HG02938 (cell line): Measurements from ENCODE around the gene TBC1D14.
A peak's percentile ranks its signal among the peaks of the same experiment; 100 is the strongest.

Experiments
- ATAC-seq: cut with Tn5 transposase; IDR thresholded peaks from one replicate; pipeline ENCODE4 v1.9.1; 2021; ENCODE audit warnings: mild to moderate bottlenecking, moderate library complexity; ENCODE audit not compliant: unreplicated experiment

The TBC1D14 gene

DNA sequence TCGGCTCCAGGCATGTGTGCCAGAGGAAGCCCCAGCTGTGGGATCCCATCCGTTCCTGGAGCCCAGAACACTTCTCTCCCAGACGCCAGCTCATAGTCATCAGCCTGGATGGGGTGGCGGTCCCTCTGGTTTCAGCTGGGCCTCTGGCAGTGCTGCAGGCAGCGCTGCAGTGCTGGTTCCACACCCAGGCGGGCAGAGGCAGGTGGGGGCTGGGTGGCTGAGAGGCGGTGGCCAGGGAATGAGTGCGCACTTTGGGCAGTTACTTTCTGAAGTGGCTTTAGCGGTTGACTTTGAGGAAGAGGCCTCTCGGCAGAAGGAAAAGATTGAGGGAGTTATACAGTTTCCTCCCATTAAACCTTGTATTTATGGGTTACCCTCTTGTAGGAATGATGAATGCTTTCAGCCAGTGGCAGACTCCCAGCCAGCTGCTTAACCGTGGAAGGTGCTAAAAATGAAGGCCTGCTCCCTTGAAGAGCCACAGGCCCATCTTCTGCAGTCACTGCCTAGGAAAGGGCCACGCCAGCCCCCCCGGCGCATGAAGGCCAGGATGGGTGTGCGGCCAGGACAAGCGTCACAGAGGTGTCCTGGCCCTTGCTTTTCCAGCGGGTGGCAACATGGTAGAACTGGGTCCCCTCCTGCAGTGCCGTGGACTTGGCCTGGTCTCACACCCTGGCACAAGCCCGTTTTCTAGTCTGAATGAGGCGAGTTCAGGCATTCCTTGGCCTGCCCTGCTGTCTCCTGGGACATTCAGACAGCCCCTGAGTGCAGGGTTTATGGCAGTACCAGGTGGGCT, 143.5 kb downstream of the TBC1D14 start:
- ATAC-seq, result no peak

DNA sequence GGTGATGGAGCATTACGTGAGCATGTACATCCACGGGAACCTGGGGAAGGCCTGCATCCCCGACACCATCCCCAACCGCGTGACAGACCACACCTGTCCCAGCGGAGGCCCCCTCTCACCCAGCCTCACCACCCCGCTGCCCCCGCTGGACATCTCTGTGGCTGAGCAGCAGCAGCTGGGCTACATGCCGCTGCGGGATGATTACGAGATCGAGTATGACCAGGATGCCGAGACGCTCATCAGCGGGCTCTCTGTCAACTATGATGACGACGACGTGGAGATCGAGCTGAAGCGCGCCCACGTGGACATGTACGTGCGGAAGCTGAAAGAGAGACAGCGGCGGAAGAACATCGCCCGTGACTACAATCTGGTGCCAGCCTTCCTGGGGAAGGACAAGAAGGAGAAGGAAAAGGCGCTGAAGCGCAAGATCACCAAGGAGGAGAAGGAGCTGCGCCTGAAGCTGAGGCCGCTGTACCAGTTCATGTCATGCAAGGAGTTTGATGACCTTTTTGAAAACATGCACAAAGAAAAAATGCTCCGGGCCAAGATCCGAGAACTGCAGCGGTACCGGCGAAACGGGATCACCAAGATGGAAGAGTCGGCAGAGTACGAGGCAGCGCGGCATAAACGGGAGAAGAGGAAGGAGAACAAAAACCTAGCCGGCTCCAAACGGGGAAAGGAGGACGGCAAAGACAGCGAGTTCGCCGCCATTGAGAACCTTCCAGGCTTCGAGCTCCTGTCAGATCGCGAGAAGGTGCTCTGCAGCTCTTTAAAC, 144.7 kb downstream of the TBC1D14 start:
- ATAC-seq, result no peak

DNA sequence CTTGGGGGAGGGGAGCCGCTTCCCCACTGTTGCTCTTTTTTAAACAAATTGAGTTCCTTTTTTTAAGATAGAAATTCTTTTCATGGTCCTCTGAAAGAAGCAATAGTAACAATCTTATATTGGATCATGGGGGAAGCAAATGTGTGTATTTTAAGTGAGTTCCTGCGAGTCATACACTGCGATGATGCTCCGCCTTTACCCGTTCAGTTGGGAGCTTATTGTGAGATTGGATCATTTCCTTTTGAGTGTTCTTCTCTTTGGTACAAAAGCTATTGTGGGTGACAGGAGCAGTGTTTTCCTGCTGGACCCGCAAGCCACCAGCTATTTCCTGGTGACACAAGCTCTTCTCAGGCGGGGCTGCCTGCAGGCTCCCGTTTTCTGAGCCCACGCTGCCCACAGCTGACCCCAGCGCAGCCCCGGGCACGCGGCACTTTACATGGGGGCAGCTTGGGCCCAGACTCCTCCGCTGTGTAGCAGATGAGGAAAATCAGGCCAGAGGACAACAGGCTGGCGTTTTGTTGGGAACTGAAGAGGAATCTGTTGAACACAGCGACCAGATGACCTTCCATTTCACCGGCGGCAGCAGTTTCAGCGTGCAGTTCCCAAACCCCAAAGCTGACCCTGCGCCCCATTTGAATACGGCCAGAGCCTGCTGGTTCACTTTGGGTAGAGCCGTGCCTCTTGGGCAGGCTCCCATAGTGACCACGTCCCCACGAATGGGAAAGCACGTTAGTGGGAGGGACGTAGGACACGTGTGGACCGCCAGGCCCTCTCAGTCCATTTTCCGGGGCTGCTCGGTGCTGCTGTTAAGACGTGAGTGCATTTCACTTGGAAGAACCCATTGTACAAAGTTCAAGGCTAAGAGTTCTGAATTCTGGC, 145.7 kb downstream of the TBC1D14 start:
- ATAC-seq, result no peak

DNA sequence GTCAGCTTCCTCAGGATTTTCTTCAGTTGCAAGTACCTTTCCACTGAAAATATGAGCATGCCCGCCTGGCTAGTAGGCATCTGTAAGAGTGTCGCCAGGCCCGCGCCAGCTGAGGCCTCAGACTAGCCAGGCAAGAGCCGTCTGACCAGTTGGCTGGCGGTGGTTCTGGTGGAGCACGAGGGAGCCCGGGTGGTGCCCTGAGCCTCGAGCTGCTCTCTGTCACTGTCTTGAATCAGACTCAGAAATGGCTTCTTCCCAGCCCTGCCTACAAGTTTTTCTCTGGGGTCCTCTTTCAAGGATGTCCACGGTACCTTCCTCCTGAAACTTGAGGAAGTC, 146.3 kb downstream of the TBC1D14 start:
- no peak for ATAC-seq

DNA sequence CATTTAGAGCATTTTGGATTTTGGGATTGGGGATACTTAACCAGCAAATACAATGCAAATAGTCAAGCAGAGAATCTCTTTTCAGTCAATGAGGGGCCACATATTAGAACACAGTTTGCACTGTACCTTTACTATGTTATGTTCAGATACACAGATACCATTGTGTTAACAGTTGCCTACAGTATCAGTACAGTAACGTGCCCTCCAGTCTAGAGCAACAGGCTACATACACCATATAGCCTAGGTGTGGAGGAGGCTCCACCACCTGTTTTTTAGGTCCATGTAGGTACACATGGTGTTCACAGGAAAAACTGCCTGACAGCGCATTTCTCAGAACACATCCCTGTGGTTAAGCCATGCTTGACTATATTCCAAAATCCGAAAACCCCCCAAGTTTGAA, 149.2 kb downstream of the TBC1D14 start:
- no peak for ATAC-seq

DNA sequence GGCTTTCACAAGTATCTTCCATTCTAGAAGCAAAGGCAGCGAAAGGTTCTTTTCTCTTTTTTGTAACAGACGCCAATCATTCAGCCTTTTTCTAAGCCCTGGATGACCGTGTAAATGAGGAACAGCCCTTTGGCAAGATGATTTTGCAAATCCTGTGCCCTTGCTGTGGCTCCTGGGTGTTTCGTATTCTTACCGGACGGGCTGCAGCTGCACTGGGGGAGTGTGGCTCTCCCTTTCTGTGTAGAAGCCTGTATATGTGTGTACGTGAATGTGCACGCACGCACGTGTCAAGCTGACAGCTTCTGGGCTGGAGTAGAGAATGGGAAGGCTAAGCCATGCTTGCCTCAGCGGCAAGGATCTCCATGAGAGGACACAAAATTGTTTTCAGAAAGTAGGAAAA, 150.0 kb downstream of the TBC1D14 start:
- ATAC-seq, result no peak

DNA sequence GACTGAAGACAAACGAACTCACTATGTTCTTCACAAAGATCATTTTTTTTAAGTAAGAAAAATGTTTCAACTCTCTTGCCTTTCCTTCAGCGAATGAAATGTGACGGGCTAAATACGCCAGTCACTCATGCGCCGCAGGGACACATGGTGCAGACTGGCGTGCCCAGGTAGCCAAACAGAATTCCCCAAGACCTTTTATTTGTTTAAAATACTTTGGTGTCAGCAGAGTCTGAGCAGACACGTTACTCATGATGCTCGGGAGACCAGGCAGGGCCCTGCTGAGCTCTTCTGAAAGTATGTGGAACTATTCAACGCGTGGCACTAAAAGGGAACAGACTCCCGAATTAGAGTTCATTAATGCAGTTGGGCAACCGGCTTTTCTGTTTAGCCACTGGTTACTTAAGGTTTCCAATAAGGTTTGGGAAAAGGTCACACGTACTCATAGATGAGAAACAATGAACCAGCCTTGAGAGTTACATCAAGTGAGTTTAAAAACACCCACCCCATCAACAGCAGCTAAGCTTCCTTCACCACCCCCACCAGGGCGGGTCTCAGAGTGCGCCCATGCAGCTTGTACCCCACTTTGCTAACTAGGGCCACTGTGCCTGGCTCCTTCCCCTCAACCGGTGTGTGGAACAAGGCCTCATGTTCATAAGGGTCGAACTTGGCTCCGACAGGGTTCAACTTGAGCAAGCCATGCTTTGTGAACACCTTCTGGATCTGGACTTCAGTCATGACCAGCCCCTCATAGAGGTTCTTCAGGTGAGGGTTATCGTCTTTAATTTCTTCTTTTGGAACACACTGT, 150.9 kb downstream of the TBC1D14 start:
- ATAC-seq, result no peak

DNA sequence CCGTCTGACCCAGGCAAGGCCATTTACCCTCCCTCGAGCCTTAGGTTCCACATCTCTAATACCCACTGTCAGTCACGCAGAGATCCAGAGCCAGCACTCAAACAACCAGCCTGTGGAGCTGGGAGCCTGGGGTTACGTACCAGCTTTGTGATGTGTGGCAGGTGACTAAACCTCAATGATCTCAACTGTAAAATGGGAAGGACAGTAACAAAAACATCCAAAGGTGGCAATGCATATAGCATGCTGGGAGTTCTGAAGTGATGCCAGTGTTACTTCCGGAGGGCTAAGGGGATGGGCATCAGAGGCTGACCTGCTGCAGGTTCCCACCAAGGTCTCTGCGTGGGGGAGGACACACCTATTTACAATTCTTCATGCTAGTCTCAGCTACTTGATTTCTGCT, 152.2 kb downstream of the TBC1D14 start:
- no peak for ATAC-seq

DNA sequence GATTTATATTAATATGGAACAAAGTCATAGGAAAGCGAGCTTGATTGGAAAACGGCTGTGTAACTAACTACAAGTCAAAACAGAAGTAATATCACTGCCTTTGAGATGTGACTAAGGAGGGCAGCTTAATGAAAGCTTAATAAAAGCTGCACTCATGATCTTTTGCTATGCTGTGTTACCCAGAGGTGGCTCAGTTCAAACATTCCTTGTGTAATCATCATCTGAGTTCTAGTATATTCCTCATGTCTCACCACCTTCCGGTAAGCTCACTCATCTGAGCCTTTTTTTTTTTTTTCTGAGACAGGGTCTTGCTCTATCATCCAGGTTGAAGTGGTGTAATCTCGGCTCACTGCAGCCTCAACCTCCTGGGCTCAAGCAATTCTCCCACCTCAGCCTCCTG, 153.2 kb downstream of the TBC1D14 start:
- no peak for ATAC-seq

DNA sequence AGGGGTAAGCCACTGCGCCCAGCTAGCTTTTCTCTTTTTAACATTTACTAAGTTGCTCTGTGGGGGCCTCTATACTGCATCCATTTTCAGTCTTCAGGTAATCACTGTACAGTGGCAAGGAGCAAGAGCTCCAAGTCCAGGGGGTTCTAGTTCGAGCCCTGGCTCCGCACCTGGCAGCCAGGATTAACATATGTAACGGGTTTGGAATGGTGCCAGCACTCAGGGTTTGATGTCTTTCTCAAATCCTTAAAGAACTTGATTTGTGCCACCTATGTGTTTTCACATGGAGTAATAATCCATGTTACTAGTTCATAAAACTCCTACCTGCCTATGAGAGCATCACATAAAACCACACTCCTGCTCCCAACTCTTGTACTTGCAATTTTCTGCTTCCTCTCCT, 153.7 kb downstream of the TBC1D14 start:
- no peak for ATAC-seq

DNA sequence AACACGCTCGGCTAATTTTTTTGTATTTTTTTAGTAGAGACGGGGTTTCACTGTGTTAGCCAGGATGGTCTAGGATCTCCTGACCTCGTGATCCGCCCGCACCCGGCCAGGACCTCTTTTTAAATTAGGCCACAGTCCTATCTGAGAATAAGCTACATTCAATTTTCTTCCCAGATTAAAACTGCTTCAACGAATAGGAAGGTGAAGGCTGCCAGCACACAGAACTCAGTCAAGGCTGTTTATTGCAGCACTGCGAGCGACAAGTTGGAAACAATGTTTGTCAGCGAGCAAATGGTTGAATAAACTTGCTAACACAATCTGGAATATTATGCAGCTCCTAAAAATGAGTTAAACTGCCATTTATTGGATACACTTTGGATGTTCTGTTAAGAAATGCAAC, 156.4 kb downstream of the TBC1D14 start:
- no peak for ATAC-seq

DNA sequence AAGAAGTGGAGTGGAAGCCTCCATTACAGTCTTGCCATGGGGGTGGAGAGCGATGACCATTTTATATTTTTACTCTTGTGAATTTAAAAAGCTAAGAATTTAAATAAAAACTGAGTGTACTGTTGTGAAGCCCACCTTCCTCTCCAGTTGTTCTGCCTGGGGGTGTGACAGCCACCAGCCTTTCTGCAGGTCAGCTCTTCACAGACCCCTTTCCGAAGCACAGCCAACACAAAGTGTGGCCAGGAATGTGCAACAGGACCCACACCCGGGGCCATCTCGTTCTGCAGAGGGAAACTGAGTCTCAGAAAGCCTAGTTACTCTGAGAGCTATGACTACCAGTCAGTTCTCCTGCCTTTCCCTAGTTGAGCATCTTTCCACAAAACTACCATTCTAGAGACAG, 156.9 kb downstream of the TBC1D14 start:
- ATAC-seq, result no peak

DNA sequence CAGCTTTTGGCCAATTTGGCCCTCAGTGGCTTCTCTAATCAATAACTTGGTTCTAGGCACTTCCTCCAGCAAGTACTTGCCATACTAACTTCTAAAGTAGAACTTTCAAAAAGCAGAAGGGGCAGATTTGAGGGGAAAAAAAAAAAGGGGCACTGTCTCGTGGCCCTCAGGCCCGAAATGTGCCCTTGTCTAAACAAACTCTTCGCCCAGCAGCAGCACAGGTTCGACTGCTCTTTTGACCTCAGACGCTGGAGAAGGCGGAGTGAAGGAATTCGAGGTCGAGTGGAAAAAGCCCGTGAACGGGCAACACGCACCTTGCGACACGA, 157.5 kb downstream of the TBC1D14 start:
- no peak for ATAC-seq

DNA sequence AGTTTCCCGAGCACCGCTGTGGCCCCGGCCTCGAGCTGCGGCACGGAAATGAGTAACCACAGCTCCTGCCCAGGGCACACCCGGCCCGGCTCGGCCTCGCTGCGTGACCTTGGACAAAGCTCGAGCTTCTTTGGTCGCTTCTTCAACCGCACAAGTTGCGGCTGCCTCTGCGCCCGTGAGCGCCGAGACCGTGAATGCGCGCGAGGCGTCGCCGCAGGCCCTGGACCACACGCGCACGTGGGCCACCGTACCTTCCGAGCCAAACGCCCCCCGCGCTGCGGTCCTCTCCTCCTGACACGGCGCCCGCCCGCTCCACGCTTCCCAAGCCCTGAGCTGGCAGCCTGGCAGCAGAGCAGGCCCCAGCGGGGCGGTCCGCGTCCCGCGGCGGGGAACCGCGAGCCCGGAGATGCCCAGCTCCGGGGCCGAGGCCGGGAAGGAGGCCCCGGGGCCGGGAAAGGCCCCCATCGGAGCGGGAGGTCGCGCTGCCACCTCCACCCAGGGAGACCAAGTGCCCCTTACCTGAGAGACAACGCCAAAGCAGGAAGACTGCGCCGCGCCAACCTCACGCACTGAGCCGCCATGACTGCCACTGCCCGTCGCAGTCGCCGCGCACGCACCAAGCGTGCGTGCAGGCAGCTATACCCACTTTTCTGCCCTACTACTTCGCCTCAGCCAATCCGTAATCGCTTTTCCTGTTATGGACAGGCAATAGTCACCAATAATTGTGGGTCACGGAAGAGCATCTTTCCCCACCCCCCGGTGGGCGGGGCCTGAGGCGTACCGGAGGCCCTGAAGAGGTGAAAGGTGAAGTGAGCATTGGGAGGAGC, 158.0 kb downstream of the TBC1D14 start, which contains the start of gene GRPEL1:
GRPEL1 (minus strand) TSS at position 613 of the 827 bp plus-strand sequence; CDS start at position 581, 32 bp downstream.
- peak; percentile 85 for ATAC-seq

DNA sequence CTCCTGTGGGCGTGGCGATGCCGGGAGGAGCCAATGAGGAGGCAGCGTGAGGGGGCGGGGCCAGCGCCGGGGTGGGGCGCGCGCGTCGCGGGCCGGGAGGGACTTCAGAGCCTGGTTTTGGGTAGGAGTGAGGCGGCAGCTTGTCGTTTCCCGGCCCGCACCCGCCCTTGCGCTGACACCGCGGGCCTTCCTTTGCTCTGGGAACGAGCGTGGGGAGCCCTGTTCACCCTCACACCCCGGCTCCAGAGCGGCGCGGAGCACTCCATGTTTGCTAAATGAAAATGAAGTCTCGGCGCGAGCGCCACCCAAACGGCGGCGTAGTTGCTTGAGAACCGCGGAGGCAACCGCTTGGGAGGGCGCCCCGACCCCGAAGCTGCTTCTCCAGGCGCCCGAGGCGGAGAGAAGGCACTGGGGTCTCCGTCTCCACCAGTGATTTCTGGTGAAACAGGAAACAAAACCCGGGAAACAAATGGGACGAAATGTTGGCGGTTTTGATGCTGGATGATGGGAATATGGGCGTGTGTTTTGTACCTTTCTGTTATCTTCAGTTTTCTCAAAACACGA, 158.7 kb downstream of the TBC1D14 start:
- peak; percentile 25 for ATAC-seq

DNA sequence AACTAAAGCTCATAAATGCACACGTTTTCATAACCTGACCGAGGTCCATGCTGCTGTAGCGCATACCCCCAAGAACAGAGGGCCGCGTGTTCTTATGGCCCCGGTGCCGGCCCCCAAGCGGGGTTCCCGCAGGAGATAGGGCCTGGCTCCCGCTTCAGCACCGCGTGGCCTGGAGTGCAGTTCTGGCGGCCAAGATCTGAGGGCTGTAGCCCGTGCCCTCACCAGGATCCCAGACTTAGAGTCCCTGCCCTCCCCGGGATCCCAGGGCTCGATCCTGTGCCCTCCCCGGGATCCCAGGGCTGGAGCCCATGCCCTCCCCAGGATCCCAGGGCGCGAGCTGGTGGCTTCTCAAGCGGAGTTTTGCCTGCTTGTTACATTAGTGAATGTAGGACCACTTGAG, 159.3 kb downstream of the TBC1D14 start:
- ATAC-seq, result no peak

DNA sequence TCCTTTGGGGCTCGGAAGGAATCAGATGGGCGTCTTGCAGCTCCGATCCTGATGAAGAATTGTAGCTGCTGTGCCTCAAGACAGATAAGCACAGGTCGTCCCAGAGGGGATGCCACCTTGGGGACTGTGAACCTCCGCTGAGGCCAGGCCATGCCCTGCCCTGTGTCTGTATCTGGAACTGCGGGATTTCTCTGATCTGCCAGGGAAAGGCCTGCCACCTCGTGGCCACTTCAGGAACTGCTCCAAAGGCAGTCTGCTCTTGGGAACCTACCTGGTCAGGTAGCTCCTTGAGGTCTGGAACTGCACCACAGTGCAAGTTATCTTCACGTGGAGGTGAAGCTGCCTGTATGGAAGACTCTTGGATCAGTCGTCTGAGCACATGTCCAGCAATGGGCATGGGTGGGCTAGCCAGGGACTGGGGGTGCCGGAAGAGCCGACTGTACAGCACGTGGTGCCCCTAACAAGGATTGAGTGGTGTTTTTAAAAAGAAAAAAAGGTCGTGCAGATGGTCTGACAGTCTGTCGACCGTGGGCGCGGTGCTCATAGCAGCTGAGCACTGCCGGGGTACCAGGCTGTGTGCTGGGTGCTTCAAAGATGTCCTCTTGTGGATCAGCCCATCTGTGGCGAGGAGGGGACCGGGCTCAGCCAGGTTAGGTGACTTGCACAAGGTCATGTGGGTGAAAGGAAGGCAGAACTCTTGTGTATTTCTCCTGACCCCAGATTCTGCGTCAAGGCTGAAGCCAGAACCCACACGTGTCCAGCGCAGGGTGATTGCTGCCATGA, 161.3 kb downstream of the TBC1D14 start:
- ATAC-seq, result peak; percentile 28

DNA sequence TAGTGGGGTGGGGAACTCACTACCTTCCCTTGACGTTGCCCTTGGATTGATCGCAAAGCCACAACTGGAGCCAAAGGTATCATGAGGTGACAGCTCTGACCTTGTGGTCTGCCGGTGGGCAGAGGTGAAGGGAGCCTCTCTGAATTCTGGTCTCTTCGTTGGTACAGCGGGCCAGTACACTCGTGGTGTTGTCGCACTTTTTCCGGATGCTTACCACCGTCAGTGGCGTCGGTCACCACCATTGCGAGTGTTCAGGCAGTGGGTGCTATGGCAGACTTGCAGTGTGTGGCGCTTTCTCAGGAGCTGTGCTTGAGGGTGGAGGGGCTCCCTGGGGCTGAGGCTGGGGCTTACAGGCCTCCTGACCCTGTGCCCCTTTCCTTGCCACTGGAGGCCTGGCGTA, 163.4 kb downstream of the TBC1D14 start:
- no peak for ATAC-seq
